ENCODE results near the gene CDC42EP5.

Gene CDC42EP5

GRCh38 chr19:54427586-54427985 is 45.5 kb downstream of the CDC42EP5 start:
- H3K27ac ChIP-seq = no peak overlapping the region
- TF ChIP-seq, protein P1, sequence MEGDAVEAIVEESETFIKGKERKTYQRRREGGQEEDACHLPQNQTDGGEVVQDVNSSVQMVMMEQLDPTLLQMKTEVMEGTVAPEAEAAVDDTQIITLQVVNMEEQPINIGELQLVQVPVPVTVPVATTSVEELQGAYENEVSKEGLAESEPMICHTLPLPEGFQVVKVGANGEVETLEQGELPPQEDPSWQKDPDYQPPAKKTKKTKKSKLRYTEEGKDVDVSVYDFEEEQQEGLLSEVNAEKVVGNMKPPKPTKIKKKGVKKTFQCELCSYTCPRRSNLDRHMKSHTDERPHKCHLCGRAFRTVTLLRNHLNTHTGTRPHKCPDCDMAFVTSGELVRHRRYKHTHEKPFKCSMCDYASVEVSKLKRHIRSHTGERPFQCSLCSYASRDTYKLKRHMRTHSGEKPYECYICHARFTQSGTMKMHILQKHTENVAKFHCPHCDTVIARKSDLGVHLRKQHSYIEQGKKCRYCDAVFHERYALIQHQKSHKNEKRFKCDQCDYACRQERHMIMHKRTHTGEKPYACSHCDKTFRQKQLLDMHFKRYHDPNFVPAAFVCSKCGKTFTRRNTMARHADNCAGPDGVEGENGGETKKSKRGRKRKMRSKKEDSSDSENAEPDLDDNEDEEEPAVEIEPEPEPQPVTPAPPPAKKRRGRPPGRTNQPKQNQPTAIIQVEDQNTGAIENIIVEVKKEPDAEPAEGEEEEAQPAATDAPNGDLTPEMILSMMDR (conservative IDR thresholded peaks at IDR 0.05) = no peak

DNA sequence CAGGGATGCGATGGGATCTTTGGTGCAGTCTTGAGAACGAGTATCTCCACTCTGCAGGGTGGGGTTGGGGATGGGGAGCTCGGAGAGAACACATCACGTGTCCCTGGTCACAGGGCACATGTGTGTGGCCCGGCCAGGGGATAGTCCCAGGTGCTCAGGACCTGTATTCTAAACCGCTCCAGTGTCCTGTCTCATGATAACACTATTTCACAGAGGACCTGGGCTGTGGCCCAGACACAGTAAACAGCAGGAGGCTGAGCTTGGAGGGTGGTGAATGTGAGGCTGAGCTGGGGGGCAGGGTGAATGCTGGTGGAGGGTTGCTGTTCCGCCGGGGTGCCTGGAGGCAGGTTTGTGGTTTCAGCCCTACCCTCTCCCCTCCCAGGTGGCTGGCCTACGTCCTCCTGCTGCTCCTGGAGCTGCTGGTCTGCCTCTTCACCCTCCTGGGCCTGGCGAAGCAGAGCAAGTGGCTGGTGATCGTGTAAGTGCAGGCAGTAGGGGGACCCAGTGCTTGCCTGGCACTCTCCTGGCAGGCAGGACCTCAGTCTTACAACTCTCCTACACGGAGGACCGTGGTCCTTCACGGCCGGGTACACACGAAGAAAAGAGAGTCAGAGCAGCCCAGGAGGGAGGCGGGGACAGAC is 46.7 kb downstream of the CDC42EP5 start:
- no peak overlapping the region for H3K27ac ChIP-seq
- TF ChIP-seq, protein P1 (conservative IDR thresholded peaks at IDR 0.05) = no peak

GRCh38 chr19:54425382-54425723 is 47.7 kb downstream of the CDC42EP5 start:
- TF ChIP-seq, protein P1 (conservative IDR thresholded peaks at IDR 0.05) = no peak
- no peak overlapping the region for H3K27ac ChIP-seq

- TF ChIP-seq, protein P1 (conservative IDR thresholded peaks at IDR 0.05) = no peak
- H3K27ac ChIP-seq = no peak overlapping the region
Measured at GRCh38 chr19:54424660-54425381, 48.3 kb downstream of the CDC42EP5 start.

DNA sequence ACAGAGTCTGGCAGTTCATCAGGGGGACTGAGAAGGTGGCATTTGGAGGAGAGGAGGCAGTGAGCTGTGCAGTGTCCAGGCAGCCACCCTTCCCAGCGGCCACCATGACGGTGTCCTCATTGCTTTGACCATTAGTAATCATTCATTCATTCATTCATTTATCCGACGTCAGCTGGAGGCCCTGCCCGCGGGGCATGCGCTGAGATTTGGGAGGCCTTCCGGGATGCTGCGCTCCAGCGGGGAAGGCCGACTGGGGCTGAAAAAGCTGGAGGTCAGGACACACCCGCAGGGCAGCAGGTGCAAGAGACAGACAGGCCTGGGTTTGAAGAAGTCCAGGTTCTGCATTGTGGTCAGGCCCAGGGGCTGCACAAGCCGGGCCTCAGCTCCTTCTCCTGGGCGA is 48.9 kb downstream of the CDC42EP5 start:
- TF ChIP-seq, protein P1 (conservative IDR thresholded peaks at IDR 0.05) = no peak
- no peak overlapping the region for H3K27ac ChIP-seq

GRCh38 chr19:54422136-54422535 is 51.0 kb downstream of the CDC42EP5 start:
- H3K27ac ChIP-seq = no peak overlapping the region
- TF ChIP-seq, protein P1 (conservative IDR thresholded peaks at IDR 0.05) = no peak

DNA sequence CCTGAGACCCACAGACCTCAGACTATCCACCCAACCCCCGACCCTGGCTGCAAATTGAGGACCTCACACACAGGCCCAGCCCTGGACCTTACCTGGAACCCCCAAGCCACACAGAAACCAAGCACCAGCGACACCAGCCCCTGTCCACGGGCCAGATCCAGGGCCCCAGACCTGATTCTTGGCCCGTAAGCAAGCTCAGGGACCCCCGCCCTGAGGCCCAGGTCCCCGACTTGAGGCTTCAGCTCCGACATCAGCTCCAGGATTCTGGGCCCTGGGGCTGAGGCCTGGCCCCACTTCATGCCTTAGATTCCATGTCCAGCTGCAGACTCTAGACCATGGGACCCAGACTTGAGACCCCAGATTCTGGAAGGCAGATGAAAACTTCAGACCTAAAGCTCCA is 51.6 kb downstream of the CDC42EP5 start:
- no peak overlapping the region for H3K27ac ChIP-seq
- TF ChIP-seq, protein P1 (conservative IDR thresholded peaks at IDR 0.05) = no peak
